Measurements from ENCODE around the gene WDR7. TPM values are rescaled to one million over a fixed set of nuclear protein-coding genes. Genes with fewer than 3 reads are reported as not detected.

The WDR7 gene
- total and polyA plus RNA-seq, 9 donors = 7.3 to 18.1 (median 9.6) TPM

- no peak overlapping the region for H3K4me3 ChIP-seq (ENCODE audit: low read length)
- DNase-seq = no peak
- WGBS (ENCODE audit: insufficient coverage) = no CpG with 5 or more reads among the region's 1 CpG
- H3K4me1 ChIP-seq (ENCODE audit: control insufficient read depth, insufficient read depth, low read length) = no peaks in the 10 kb centered on the region
- no peaks in the 10 kb centered on the region for H3K27me3 ChIP-seq (ENCODE audit: control insufficient read depth, insufficient read depth, low read length)
- no peaks in the 10 kb centered on the region for H3K36me3 ChIP-seq (ENCODE audit: control insufficient read depth, insufficient read depth, low read length)
- H3K9me3 ChIP-seq (replicated peaks; ENCODE audit: control insufficient read depth, low read depth, low read length) = no peaks in the 10 kb centered on the region
- H3K27ac ChIP-seq (ENCODE audit: low read length) = no peak overlapping the region
Measured at GRCh38 chr18:56891870-56892269, 240.7 kb downstream of the WDR7 start.

DNA sequence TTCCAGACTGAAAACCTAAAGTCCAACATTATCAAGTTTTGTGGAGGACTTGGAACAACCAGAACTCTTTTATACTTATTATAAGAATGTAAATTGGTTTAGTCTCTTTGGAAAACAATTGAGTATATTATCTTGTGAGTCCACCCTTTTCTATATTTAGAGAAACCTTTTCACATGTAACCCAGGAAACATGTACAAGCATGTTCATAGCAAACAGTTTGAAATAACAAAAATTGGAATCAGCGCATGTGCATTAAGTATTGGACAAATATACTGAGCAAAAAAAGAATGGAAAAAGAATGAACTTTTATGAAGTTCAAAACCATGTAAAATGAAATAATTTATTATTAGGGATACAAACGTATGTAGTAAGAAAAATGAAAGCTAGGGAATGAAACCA is 246.0 kb downstream of the WDR7 start:
- no peak overlapping the region for H3K27ac ChIP-seq (ENCODE audit: low read length)
- DNase-seq = no peak
- WGBS (ENCODE audit: insufficient coverage) = no CpG with 5 or more reads among the region's 2 CpGs
- no peaks in the 10 kb centered on the region for H3K36me3 ChIP-seq (ENCODE audit: control insufficient read depth, insufficient read depth, low read length)
- no peaks in the 10 kb centered on the region for H3K4me1 ChIP-seq (ENCODE audit: control insufficient read depth, insufficient read depth, low read length)
- no peaks in the 10 kb centered on the region for H3K9me3 ChIP-seq (replicated peaks; ENCODE audit: control insufficient read depth, low read depth, low read length)
- no peak overlapping the region for H3K4me3 ChIP-seq (ENCODE audit: low read length)
- H3K27me3 ChIP-seq (ENCODE audit: control insufficient read depth, insufficient read depth, low read length) = no peaks in the 10 kb centered on the region

DNA sequence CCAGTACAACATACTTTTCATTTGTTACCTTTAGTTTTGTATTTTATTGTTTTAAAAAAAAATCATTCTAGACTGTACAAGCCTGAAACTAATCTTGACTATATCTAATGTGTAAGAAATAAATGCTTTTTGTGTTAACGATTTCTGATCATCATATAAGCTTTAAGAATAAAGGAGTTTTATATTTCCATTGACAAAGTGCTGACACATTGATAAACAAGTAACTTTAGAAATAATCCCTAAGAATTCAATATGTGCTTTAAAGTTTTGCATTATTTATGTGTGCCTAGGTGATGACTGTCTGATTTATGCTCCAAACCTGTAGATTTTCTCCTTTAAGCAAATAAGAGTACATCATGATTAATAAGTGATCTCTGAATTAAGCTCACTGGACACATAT is 248.5 kb downstream of the WDR7 start:
- no peaks in the 10 kb centered on the region for H3K9me3 ChIP-seq (replicated peaks; ENCODE audit: control insufficient read depth, low read depth, low read length)
- WGBS (ENCODE audit: insufficient coverage) = no CpG with 5 or more reads among the region's 1 CpG
- no peaks in the 10 kb centered on the region for H3K4me1 ChIP-seq (ENCODE audit: control insufficient read depth, insufficient read depth, low read length)
- no peak overlapping the region for H3K27ac ChIP-seq (ENCODE audit: low read length)
- no peak for DNase-seq
- no peaks in the 10 kb centered on the region for H3K36me3 ChIP-seq (ENCODE audit: control insufficient read depth, insufficient read depth, low read length)
- no peak overlapping the region for H3K4me3 ChIP-seq (ENCODE audit: low read length)
- H3K27me3 ChIP-seq (ENCODE audit: control insufficient read depth, insufficient read depth, low read length) = no peaks in the 10 kb centered on the region

DNA sequence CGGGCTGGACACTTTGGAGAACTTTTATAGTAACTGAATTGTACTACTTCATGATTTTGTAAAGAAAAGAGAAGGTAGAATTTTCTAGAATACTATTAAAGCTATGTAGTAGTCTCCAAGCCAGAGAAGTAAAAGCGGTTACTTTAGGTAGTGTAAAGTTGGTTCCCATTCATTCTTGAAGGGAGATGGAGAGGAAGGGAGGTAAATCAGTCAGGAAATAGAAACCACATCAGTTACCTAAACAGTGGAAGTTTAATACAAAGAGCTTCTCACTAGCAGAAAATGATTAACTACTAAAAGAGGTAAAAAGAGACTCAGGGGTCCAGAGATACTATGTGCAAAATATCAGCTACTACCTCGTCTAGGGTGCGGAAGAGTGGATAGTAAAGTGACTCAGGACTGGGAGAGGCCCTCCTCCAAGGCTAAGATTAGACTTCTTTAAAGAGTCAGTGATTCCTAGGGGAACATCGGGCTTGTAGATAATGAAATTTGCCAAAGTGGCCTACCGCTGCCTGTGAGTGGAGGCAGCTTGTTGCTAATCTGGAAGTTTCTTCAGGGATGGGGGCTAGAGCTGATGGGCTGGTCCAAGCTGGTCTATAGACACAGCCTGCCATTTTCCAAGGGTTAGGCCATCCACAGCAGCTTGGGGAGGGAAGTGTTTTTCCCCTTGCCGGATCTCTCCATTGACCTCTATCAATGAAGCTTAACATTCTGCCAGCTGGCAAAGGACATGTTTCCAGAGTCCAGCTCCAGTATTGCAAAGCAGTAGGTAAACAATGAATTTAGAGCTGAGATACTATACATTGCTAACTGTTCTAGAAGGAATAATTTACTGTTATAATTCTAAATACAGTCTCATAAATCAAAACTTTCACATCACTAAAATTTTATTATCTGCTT is 249.3 kb downstream of the WDR7 start:
- no peak for DNase-seq
- no peaks in the 10 kb centered on the region for H3K36me3 ChIP-seq (ENCODE audit: control insufficient read depth, insufficient read depth, low read length)
- H3K9me3 ChIP-seq (replicated peaks; ENCODE audit: control insufficient read depth, low read depth, low read length) = no peaks in the 10 kb centered on the region
- no peak overlapping the region for H3K27ac ChIP-seq (ENCODE audit: low read length)
- H3K27me3 ChIP-seq (ENCODE audit: control insufficient read depth, insufficient read depth, low read length) = no peaks in the 10 kb centered on the region
- H3K4me1 ChIP-seq (ENCODE audit: control insufficient read depth, insufficient read depth, low read length) = no peaks in the 10 kb centered on the region
- H3K4me3 ChIP-seq (ENCODE audit: low read length) = no peak overlapping the region
- 91% methylated on average over 4 of the region's 7 CpGs for WGBS (ENCODE audit: insufficient coverage)

GRCh38 chr18:56901919-56902318 is 250.8 kb downstream of the WDR7 start:
- Histone ChIP-seq H3K9me3 (replicated peaks; ENCODE audit: control insufficient read depth, low read depth, low read length) (no peaks in the 10 kb centered on the region), H3K4me3 (ENCODE audit: low read length) (no peak overlapping the region), H3K4me1 (ENCODE audit: control insufficient read depth, insufficient read depth, low read length) (no peaks in the 10 kb centered on the region), H3K27me3 (ENCODE audit: control insufficient read depth, insufficient read depth, low read length) (no peaks in the 10 kb centered on the region), H3K27ac (ENCODE audit: low read length) (no peak overlapping the region), H3K36me3 (ENCODE audit: control insufficient read depth, insufficient read depth, low read length) (no peaks in the 10 kb centered on the region)
- DNase-seq = no peak
- no CpG with 5 or more reads among the region's 2 CpGs for WGBS (ENCODE audit: insufficient coverage)

DNA sequence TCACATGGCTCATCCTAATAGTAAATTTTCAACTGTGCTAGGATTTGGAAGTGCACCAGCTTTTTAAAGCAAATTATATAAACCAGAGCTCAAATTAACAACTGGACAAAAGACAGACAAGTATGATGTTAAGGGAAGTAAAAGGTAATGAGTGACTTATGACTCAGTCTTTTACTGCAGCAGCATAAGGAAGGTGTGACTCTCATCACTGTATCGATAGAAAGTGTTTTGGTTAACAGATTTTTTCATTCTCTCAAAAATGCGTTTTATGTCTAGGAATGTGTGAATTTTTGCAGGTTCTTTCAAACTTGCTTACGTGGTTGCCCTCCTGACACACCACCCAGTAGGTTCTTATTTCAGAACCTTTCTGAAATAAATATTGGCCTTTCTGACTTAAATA is 251.5 kb downstream of the WDR7 start:
- H3K4me1 ChIP-seq (ENCODE audit: control insufficient read depth, insufficient read depth, low read length) = no peaks in the 10 kb centered on the region
- H3K27me3 ChIP-seq (ENCODE audit: control insufficient read depth, insufficient read depth, low read length) = no peaks in the 10 kb centered on the region
- no peaks in the 10 kb centered on the region for H3K36me3 ChIP-seq (ENCODE audit: control insufficient read depth, insufficient read depth, low read length)
- H3K27ac ChIP-seq (ENCODE audit: low read length) = no peak overlapping the region
- DNase-seq = no peak
- no peaks in the 10 kb centered on the region for H3K9me3 ChIP-seq (replicated peaks; ENCODE audit: control insufficient read depth, low read depth, low read length)
- H3K4me3 ChIP-seq (ENCODE audit: low read length) = no peak overlapping the region
- WGBS (ENCODE audit: insufficient coverage) = no CpG with 5 or more reads among the region's 3 CpGs

GRCh38 chr18:56903686-56904085 is 252.5 kb downstream of the WDR7 start:
- H3K9me3 ChIP-seq (replicated peaks; ENCODE audit: control insufficient read depth, low read depth, low read length) = no peaks in the 10 kb centered on the region
- no peak overlapping the region for H3K4me3 ChIP-seq (ENCODE audit: low read length)
- no CpG with 5 or more reads among the region's 2 CpGs for WGBS (ENCODE audit: insufficient coverage)
- H3K4me1 ChIP-seq (ENCODE audit: control insufficient read depth, insufficient read depth, low read length) = no peaks in the 10 kb centered on the region
- no peak overlapping the region for H3K27ac ChIP-seq (ENCODE audit: low read length)
- H3K27me3 ChIP-seq (ENCODE audit: control insufficient read depth, insufficient read depth, low read length) = no peaks in the 10 kb centered on the region
- no peak for DNase-seq
- H3K36me3 ChIP-seq (ENCODE audit: control insufficient read depth, insufficient read depth, low read length) = no peaks in the 10 kb centered on the region

DNA sequence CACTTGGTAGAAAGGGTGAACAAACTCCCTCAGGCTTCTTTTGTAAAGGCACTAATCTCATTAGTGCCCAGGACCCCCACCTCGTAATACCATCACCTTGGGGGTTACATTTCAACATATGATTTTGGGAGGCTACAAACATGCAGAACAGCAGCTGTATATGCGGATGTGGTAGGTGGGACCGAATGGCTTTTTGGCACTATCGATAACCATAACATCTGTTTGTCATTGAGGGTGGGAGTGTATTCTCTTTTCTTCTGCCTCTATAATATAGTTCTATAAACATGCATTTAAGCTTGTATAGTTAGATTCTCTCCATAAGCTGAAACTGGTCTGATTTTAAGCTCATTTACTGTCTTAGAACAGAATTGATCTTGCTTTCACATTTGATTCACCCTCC is 256.6 kb downstream of the WDR7 start:
- H3K27me3 ChIP-seq (ENCODE audit: control insufficient read depth, insufficient read depth, low read length) = no peaks in the 10 kb centered on the region
- H3K4me3 ChIP-seq (ENCODE audit: low read length) = no peak overlapping the region
- H3K4me1 ChIP-seq (ENCODE audit: control insufficient read depth, insufficient read depth, low read length) = no peaks in the 10 kb centered on the region
- no CpG with 5 or more reads among the region's 4 CpGs for WGBS (ENCODE audit: insufficient coverage)
- DNase-seq = peak; percentile 66
- H3K27ac ChIP-seq (ENCODE audit: low read length) = no peak overlapping the region
- no peaks in the 10 kb centered on the region for H3K36me3 ChIP-seq (ENCODE audit: control insufficient read depth, insufficient read depth, low read length)
- no peaks in the 10 kb centered on the region for H3K9me3 ChIP-seq (replicated peaks; ENCODE audit: control insufficient read depth, low read depth, low read length)

DNA sequence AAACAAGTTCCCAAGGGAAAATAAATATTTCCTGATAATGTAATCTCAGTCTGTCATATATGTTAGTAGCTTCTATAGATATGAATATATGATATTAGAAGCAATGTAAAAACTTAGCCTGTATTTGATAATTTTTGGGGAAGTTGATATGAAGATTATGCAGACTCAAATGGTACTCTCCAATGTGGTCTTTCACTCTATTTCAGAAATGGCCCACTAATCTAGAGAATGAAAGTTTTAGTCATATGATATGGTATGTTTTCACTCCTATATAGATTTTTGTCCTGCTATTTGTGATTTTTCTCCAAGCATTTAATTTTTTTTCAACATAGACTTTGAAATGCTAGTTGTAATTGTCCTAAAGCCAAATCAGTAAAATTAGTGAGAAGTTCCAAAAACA is 259.1 kb downstream of the WDR7 start:
- Histone ChIP-seq H3K27ac (ENCODE audit: low read length) (no peak overlapping the region), H3K27me3 (ENCODE audit: control insufficient read depth, insufficient read depth, low read length) (no peaks in the 10 kb centered on the region), H3K36me3 (ENCODE audit: control insufficient read depth, insufficient read depth, low read length) (no peaks in the 10 kb centered on the region), H3K4me3 (ENCODE audit: low read length) (no peak overlapping the region), H3K4me1 (ENCODE audit: control insufficient read depth, insufficient read depth, low read length) (no peaks in the 10 kb centered on the region), H3K9me3 (replicated peaks; ENCODE audit: control insufficient read depth, low read depth, low read length) (no peaks in the 10 kb centered on the region)
- no peak for DNase-seq

GRCh38 chr18:56910967-56911366 is 259.8 kb downstream of the WDR7 start:
- WGBS (ENCODE audit: insufficient coverage) = no CpG with 5 or more reads among the region's 4 CpGs

DNA sequence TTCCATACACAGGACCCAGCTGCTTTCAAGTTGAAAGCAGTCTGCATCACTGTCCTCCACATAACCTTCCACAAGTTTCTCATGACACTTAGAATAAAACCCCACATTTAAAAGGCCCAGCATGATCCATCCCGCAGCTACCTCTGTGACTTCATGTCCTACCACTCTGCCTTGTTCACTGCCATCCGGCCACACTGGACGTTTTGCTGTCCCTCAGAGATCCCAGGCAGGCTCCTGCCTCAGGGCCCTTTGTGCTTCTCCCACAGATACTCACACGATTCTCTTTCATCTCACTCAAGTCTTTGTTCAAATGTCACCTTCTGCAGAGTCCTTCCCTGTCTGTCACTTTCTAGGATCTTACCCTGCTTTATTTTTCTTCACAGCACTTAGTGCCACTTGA is 262.8 kb downstream of the WDR7 start:
- no peaks in the 10 kb centered on the region for H3K9me3 ChIP-seq (replicated peaks; ENCODE audit: control insufficient read depth, low read depth, low read length)
- no peak overlapping the region for H3K4me3 ChIP-seq (ENCODE audit: low read length)
- no peak for DNase-seq
- WGBS (ENCODE audit: insufficient coverage) = 70% methylated on average over 3 of the region's 4 CpGs
- H3K27ac ChIP-seq (ENCODE audit: low read length) = no peak overlapping the region
- H3K27me3 ChIP-seq (ENCODE audit: control insufficient read depth, insufficient read depth, low read length) = no peaks in the 10 kb centered on the region
- H3K4me1 ChIP-seq (ENCODE audit: control insufficient read depth, insufficient read depth, low read length) = no peaks in the 10 kb centered on the region
- no peaks in the 10 kb centered on the region for H3K36me3 ChIP-seq (ENCODE audit: control insufficient read depth, insufficient read depth, low read length)

More at GRCh38 chr18:56910967-56911366, 259.8 kb downstream of the WDR7 start:
- Histone ChIP-seq H3K27me3 (ENCODE audit: control insufficient read depth, insufficient read depth, low read length) (no peaks in the 10 kb centered on the region), H3K27ac (ENCODE audit: low read length) (no peak overlapping the region), H3K36me3 (ENCODE audit: control insufficient read depth, insufficient read depth, low read length) (no peaks in the 10 kb centered on the region), H3K9me3 (replicated peaks; ENCODE audit: control insufficient read depth, low read depth, low read length) (no peaks in the 10 kb centered on the region), H3K4me3 (ENCODE audit: low read length) (no peak overlapping the region), H3K4me1 (ENCODE audit: control insufficient read depth, insufficient read depth, low read length) (no peaks in the 10 kb centered on the region)
- DNase-seq = no peak

Data from muscle of leg (tissue), 11 donors.